Trophoblast cell (in vitro differentiated cells and primary cell): ENCODE measurements around the gene PGM2L1.
"Not testable (repeated sequence)": the region's sequence is repeated elsewhere in the genome, so short reads cannot be mapped to it uniquely, and the experiment has no call there.

ENCODE experiments used
- DNase-seq, 2 donors: peaks; one replicate each; pipeline ENCODE4 v3.0.0-alpha.2; 2016
- H2AFZ ChIP-seq: 2 replicates; pipeline ENCODE4 v1.6.1; 2013; ENCODE audit warnings: low read length, moderate library complexity, mild to moderate bottlenecking; ENCODE audit not compliant: insufficient read depth, poor library complexity
- H2AK5ac ChIP-seq: 2 replicates; pipeline ENCODE4 v1.6.1; 2013; ENCODE audit warnings: mild to moderate bottlenecking, low read length
- H2BK120ac ChIP-seq: 2 replicates; pipeline ENCODE4 v1.6.1; 2013; ENCODE audit warnings: low read length, mild to moderate bottlenecking, moderate library complexity; ENCODE audit not compliant: insufficient read depth, poor library complexity
- H2BK12ac ChIP-seq: 2 replicates; pipeline ENCODE4 v1.6.1; 2013; ENCODE audit warnings: mild to moderate bottlenecking, low read length, moderate library complexity
- H2BK5ac ChIP-seq: 2 replicates; pipeline ENCODE4 v1.6.1; 2013; ENCODE audit warnings: low read length, low read depth, moderate library complexity, mild to moderate bottlenecking; ENCODE audit not compliant: poor library complexity
- H3K14ac ChIP-seq: 2 replicates; pipeline ENCODE4 v1.6.1; 2013; ENCODE audit warnings: mild to moderate bottlenecking, low read length
- H3K18ac ChIP-seq: 2 replicates; pipeline ENCODE4 v1.6.1; 2013; ENCODE audit warnings: mild to moderate bottlenecking, low read length
- H3K23ac ChIP-seq: 2 replicates; pipeline ENCODE4 v1.6.1; 2013; ENCODE audit warnings: low read length
- H3K27ac ChIP-seq: 2 replicates; pipeline ENCODE4 v1.5.1; 2013; ENCODE audit warnings: low read depth, mild to moderate bottlenecking, inconsistent platforms, low read length, moderate library complexity
- H3K27me3 ChIP-seq: 2 replicates; pipeline ENCODE4 v1.6.1; 2013; ENCODE audit warnings: inconsistent platforms, mild to moderate bottlenecking, low read length, moderate library complexity; ENCODE audit not compliant: insufficient read depth
- H3K36me3 ChIP-seq, 2 experiments: 1 replicate in 1 of 2; 2 replicates in 1 of 2; pipeline ENCODE4 v1.6.1; 2013; ENCODE audit warnings: low read length in 2 of 2, mild to moderate bottlenecking in 2 of 2, moderate library complexity in 1 of 2; ENCODE audit not compliant: insufficient read depth in 2 of 2, control insufficient read depth in 1 of 2
- H3K4ac ChIP-seq: 2 replicates; pipeline ENCODE4 v1.6.1; 2013; ENCODE audit warnings: low read depth, mild to moderate bottlenecking, low read length, moderate library complexity
- H3K4me1 ChIP-seq, 2 experiments: 1 replicate in 1 of 2; 2 replicates in 1 of 2; pipeline ENCODE4 v1.6.1; 2013; ENCODE audit warnings: low read length in 2 of 2, mild to moderate bottlenecking in 2 of 2, moderate library complexity in 1 of 2; ENCODE audit not compliant: insufficient read depth in 2 of 2, control insufficient read depth in 1 of 2
- H3K4me2 ChIP-seq: 2 replicates; pipeline ENCODE4 v1.6.1; 2013; ENCODE audit warnings: inconsistent platforms, mild to moderate bottlenecking, low read length, moderate library complexity
- H3K4me3 ChIP-seq: 2 replicates; pipeline ENCODE4 v1.5.1; 2013; ENCODE audit warnings: mild to moderate bottlenecking, low read depth, low read length, inconsistent platforms
- H3K79me1 ChIP-seq: one replicate; pipeline ENCODE4 v1.6.1; 2013; ENCODE audit warnings: low read length
- H3K79me2 ChIP-seq: 2 replicates; pipeline ENCODE4 v1.6.1; 2013; ENCODE audit warnings: low read length, mild to moderate bottlenecking; ENCODE audit not compliant: control insufficient read depth, insufficient read depth, poor library complexity
- H3K9ac ChIP-seq: 2 replicates; pipeline ENCODE4 v1.6.1; 2013; ENCODE audit warnings: mild to moderate bottlenecking, low read length
- H3K9me3 ChIP-seq: 2 replicates; pipeline ENCODE4 v1.6.1; 2013; ENCODE audit warnings: low read depth, mild to moderate bottlenecking, control low read depth, inconsistent platforms, low read length; ENCODE audit not compliant: insufficient read depth
- H4K12ac ChIP-seq: 2 replicates; pipeline ENCODE4 v1.6.1; 2013; ENCODE audit warnings: low read depth, mild to moderate bottlenecking, low read length, moderate library complexity
- H4K8ac ChIP-seq: 2 replicates; pipeline ENCODE4 v1.6.1; 2013; ENCODE audit warnings: low read depth, mild to moderate bottlenecking, low read length, moderate library complexity
- H4K91ac ChIP-seq: one replicate; pipeline ENCODE4 v1.6.1; 2013; ENCODE audit warnings: low read depth, mild to moderate bottlenecking, low read length, moderate library complexity
- WGBS: extraction: QIAGEN DNeasy Blood & Tissue Kit; methylation state at CpG from one replicate; pipeline ENCODE4 v1.1.7; 2013; ENCODE audit warnings: missing lambda C conversion rate; ENCODE audit not compliant: insufficient read length, insufficient coverage; ENCODE audit errors: extremely low coverage; 5-methylcytosine and 5-hydroxymethylcytosine counted together

PGM2L1 gene

DNA sequence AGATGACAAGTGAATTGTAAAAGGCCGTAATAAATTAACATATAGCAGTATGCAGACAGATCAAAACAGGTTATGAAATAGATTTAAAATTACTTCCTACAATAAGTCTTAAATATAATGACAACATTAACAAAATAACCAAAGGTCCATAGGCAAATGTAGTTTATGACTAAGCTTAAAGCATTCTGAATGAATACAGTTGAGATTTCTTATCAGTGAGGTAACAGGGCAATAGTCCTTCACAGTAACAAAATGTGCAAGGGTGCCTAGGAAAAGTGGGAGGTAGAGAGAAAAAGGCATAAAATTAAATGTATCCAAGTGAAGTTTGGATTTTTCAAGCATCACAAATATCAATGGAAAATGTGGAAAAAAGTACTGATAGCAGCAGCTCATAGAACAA lies 65.9 kb downstream of the PGM2L1 start:
- H4K91ac ChIP-seq = no peak overlapping the region
- H3K9ac ChIP-seq = no peak overlapping the region
- no peak overlapping the region for H3K4me2 ChIP-seq
- H2AK5ac ChIP-seq = no peak overlapping the region
- H3K27me3 ChIP-seq = no peaks in the 10 kb centered on the region
- no peak overlapping the region for H3K27ac ChIP-seq
- H3K14ac ChIP-seq = no peak overlapping the region
- peaks cover 0 to 5% of the 10 kb centered on the region in 2 experiments for H3K36me3 ChIP-seq
- H3K9me3 ChIP-seq = no peaks in the 10 kb centered on the region
- H3K79me2 ChIP-seq = no peaks in the 10 kb centered on the region
- H3K4me3 ChIP-seq = no peak overlapping the region
- WGBS = no CpG with 5 or more reads among the region's 1 CpG
- H3K79me1 ChIP-seq = no peaks in the 10 kb centered on the region
- H2BK12ac ChIP-seq = no peak overlapping the region
- no peak overlapping the region for H4K12ac ChIP-seq
- no peaks in the 10 kb centered on the region for H3K4me1 ChIP-seq
- H2BK5ac ChIP-seq = no peak overlapping the region
- H3K4ac ChIP-seq = no peak overlapping the region
- H2BK120ac ChIP-seq = no peak overlapping the region
- H4K8ac ChIP-seq = no peak overlapping the region
- H2AFZ ChIP-seq = no peak overlapping the region
- H3K18ac ChIP-seq = no peak overlapping the region
- no peak overlapping the region for H3K23ac ChIP-seq
- no peak for DNase-seq

DNA sequence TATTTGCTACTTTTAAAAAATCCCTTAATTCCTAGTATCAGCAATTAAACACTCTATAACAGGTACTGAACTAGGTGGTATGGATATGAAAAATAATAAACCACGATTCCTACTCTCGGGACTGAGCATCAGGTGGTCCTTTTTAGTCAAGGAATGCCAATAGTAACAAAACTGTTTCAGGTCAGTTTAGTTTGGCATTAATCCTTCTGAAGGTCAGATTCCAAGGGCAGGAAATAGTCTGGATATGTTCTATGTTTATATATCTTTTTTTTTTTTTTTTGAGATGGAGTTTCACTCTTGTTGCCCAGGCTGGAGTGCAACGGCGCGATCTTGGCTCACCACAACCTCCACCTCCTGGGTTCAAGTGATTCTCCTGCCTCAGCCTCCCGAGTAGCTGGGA lies 67.2 kb downstream of the PGM2L1 start:
- WGBS = no CpG with 5 or more reads among the region's 6 CpGs
- not testable (repeated sequence) for H2AFZ ChIP-seq, DNase-seq, H3K27ac ChIP-seq, H3K23ac ChIP-seq, H3K4me1 ChIP-seq, H3K79me2 ChIP-seq, H3K4ac ChIP-seq, H2AK5ac ChIP-seq, H3K18ac ChIP-seq, H2BK12ac ChIP-seq, H3K4me2 ChIP-seq, H3K4me3 ChIP-seq, H3K36me3 ChIP-seq, H3K79me1 ChIP-seq, H3K14ac ChIP-seq, H3K9ac ChIP-seq, H4K91ac ChIP-seq, H3K9me3 ChIP-seq, H3K27me3 ChIP-seq, H2BK120ac ChIP-seq, H4K8ac ChIP-seq, H4K12ac ChIP-seq, H2BK5ac ChIP-seq

DNA sequence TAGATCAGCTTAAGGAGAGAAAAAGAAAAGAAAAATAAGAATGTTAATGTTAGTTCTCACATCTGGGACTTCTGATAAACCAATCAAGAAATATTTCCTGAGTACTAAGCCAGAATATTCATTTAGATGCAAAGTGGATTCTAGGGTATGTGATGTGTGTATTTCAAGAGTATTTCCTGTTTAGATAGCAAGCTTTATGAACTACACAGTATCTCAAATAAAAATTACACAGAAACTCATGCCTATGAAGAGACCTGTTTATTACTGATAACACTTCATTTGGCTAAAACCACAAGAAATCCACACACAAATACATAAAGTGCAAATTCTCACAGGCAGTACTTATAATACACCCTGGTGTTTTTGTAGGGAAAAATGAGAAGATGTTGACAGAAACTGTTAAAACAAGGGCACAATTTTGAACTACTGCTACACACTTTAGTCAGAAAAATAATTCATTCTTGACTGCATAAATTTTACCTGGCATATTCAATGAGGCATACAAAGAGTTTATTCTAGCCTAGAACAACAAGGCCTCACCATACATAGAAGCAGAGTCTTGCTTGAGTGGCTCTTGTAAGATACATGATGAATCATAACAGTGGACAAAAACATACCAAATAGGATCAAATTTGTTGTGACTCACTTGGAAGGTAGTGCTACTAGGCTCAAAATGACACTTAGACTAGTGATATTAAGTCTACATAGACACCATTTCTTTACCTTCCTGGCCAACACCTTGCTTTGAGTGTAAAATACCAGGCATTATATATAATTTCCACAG lies 68.0 kb downstream of the PGM2L1 start:
- no peak overlapping the region for H2BK120ac ChIP-seq

DNA sequence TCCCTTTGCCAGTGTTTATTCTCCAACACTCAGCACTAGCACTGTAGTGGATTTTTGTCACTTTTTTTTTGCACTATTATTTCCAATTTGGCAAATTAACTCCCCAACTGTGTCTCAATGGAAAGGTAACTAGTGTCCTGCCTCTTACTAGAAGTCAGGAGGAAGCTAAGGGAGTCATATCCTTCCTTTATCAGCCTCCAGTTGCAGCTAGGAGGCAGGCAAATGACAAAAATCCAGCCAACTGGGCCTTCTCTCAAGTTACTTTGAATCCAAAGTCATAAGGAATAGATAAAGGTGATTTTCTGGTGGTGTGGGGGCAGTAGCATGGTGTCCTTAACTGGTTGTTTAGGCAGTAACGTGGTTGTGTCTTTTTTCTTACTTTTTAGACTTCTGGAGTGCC lies 71.2 kb downstream of the PGM2L1 start:
- Histone ChIP-seq H3K4me2 (no peak overlapping the region), H2BK12ac (no peak overlapping the region), H3K14ac (no peak overlapping the region), H3K79me2 (no peaks in the 10 kb centered on the region), H2BK120ac (no peak overlapping the region), H3K27ac (no peak overlapping the region), H3K4ac (no peak overlapping the region), H3K9ac (no peak overlapping the region), H4K12ac (no peak overlapping the region), H3K4me1 (no peaks in the 10 kb centered on the region), H3K23ac (no peak overlapping the region), H3K18ac (no peak overlapping the region), H3K79me1 (no peaks in the 10 kb centered on the region), H3K27me3 (no peaks in the 10 kb centered on the region), H3K9me3 (no peaks in the 10 kb centered on the region), H4K8ac (no peak overlapping the region), H2AK5ac (no peak overlapping the region), H4K91ac (no peak overlapping the region), H2AFZ (no peak overlapping the region), H2BK5ac (no peak overlapping the region), H3K36me3 (peaks cover 0 to 5% of the 10 kb centered on the region in 2 experiments), H3K4me3 (no peak overlapping the region)
- DNase-seq = no peak
- no CpG with 5 or more reads among the region's 1 CpG for WGBS

More for the DNA sequence above, 68.0 kb downstream of the PGM2L1 start:
- H3K23ac ChIP-seq = no peak overlapping the region
- no peak overlapping the region for H2BK12ac ChIP-seq
- no peak overlapping the region for H3K4me3 ChIP-seq
- no peaks in the 10 kb centered on the region for H3K79me1 ChIP-seq
- no peaks in the 10 kb centered on the region for H3K27me3 ChIP-seq
- H3K27ac ChIP-seq = no peak overlapping the region
- no peak overlapping the region for H4K8ac ChIP-seq
- H2AK5ac ChIP-seq = no peak overlapping the region
- H3K79me2 ChIP-seq = no peaks in the 10 kb centered on the region
- no peaks in the 10 kb centered on the region for H3K4me1 ChIP-seq
- DNase-seq = no peak
- H3K4me2 ChIP-seq = no peak overlapping the region
- H3K18ac ChIP-seq = no peak overlapping the region
- H3K4ac ChIP-seq = no peak overlapping the region
- no peak overlapping the region for H2BK5ac ChIP-seq
- no peak overlapping the region for H3K9ac ChIP-seq
- H4K91ac ChIP-seq = no peak overlapping the region
- H2AFZ ChIP-seq = no peak overlapping the region
- no peak overlapping the region for H4K12ac ChIP-seq
- H3K36me3 ChIP-seq = peaks cover 0 to 5% of the 10 kb centered on the region in 2 experiments
- H3K9me3 ChIP-seq = no peaks in the 10 kb centered on the region
- no peak overlapping the region for H3K14ac ChIP-seq
